Stimulated activated CD8-positive, alpha-beta memory T cell treated with anti-CD3 and anti-CD28 coated beads, Interleukin-4, amount 100 ng/mL, for 4 hours (primary cell): ENCODE results near the gene PNPLA1.
"Not testable (repeated sequence)": the region's sequence is repeated elsewhere in the genome, so short reads cannot be mapped to it uniquely, and the experiment has no call there.

Experiments used
- DNase-seq, 2 donors: peaks; one replicate each; pipeline ENCODE4 v3.0.0-alpha.2; 2020; ENCODE audit warnings: low read depth in 2 of 2, low spot score in 1 of 2

The PNPLA1 gene

DNA sequence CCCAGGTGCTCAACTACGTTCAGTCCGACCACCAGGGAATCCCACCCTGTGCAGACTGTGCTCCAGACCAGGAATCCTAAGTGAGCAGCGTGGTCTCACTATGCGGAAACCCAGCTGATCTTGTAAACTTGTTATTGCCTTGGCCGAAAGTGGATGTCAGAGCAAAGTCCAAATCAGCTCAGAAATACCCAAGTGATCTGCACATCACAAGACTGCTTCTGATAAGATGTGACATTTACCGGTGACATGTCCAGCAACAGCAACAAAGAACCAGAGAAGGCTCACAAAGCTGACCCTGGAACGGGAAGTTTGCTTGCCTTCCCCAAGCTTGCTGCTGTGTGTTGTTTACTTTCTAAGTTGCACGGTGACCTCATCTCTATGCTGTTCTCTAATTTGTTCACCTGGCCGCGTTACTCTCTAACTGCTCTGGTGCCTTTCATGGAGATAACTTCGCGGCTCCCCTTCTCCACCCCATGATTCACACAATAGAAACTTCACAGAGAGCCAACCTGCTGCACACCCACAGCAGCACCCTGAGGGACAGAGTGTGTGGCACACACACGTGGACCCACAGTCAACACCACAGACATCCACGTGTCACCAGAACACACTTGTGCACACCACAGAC is 65.1 kb downstream of the PNPLA1 start:
- DNase-seq = no peak

GRCh38 chr6:36335465-36336207 is 65.8 kb downstream of the PNPLA1 start:
- no peak for DNase-seq

- no peak for DNase-seq
Measured at GRCh38 chr6:36336208-36336710, 66.4 kb downstream of the PNPLA1 start.

DNA sequence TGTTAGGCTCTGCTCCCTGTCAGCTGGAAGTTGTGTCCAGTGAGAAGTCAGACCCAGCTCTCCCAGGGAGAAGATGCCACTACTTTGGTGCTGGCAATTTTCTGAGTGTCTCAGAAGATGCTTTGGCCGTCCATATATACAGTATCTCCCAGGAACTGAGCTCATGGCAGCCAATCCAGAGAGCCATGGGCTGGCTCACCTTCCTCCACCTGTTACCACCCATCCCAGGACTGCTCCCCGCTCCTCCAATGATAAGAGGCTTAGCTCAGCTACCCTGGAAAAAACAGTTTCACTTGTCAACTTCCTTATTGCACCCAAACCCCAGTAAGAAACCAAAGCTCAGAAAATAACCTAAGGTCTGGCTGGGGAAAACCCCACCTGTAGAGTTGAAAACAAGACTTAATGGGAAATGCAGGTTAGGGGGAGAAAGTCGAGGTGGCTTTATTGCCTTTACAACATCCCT is 67.0 kb downstream of the PNPLA1 start, which contains the start of gene BNIP5:
BNIP5 (minus strand) TSS at position 110 of the 463 bp plus-strand sequence. CDS start 6,198 bp downstream, outside the sequence.
- DNase-seq = no peak

- no peak for DNase-seq
Measured at GRCh38 chr6:36337814-36338213, 68.0 kb downstream of the PNPLA1 start.

GRCh38 chr6:36338223-36338622 is 68.4 kb downstream of the PNPLA1 start:
- not testable (repeated sequence) for DNase-seq

DNA sequence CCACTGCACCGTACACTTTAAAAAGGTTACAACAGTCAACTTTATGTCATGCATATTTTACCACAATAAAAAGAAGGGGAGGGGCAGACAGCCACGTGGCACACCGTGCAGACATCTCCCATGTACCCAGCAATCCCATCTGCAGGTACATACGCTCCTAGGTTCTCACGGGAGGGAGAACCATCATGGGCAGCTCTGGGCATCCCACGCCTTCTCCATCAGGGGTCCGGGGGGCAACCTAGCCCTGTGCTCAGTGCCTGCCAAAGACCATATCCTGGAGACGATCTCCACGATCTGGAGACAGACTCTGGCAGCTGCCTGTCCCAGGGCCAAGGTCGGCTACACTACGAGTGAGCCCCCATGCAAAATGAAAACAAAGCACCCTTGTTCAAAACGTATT is 69.3 kb downstream of the PNPLA1 start:
- DNase-seq = no peak

GRCh38 chr6:36340306-36340617 is 70.4 kb downstream of the PNPLA1 start:
- no peak for DNase-seq

DNA sequence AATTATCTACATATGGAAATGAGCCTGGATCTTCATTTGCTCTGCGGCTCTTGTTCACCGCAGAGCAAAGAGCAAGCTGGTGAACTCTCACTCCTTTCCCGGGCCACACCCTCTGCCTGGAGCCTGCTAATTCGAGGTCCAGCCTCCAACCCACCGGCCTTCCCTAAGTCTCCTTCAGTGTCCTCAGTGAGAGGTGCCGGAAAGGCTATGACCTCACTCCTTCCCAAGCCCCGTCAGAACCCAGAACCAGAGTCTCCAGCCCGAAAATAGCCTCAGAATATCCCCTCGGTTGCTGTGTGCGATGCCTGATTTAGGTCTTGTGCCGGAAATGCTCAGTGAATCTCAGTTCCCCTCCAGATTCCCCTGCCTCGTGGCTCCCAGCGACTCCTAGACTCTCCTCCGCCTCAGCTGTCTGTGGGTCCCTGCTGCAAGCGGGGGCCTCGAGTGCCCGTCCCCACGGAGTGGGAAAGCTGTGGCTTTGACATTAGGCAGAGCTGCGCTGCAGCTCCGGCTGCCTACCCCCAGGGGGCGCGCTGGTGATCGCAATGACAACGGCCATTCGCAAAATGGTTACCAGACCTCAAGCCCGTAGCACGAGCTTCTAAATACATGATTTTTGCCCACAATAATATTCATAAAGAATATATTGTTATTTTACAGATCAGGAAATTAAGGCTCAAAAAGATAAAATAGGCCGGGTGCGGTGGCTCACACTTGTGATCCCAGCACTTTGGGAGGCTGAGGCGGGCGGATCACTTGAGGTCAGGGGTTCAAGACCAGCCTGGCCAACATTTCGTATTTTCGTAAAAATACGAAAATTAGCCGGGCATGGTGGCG is 71.0 kb downstream of the PNPLA1 start:
- peak; percentile 46 to 59 for DNase-seq

GRCh38 chr6:36343109-36343680 is 73.3 kb downstream of the PNPLA1 start:
- no peak for DNase-seq

- DNase-seq = no peak
Measured at GRCh38 chr6:36345681-36346466, 76.0 kb downstream of the PNPLA1 start.

DNA sequence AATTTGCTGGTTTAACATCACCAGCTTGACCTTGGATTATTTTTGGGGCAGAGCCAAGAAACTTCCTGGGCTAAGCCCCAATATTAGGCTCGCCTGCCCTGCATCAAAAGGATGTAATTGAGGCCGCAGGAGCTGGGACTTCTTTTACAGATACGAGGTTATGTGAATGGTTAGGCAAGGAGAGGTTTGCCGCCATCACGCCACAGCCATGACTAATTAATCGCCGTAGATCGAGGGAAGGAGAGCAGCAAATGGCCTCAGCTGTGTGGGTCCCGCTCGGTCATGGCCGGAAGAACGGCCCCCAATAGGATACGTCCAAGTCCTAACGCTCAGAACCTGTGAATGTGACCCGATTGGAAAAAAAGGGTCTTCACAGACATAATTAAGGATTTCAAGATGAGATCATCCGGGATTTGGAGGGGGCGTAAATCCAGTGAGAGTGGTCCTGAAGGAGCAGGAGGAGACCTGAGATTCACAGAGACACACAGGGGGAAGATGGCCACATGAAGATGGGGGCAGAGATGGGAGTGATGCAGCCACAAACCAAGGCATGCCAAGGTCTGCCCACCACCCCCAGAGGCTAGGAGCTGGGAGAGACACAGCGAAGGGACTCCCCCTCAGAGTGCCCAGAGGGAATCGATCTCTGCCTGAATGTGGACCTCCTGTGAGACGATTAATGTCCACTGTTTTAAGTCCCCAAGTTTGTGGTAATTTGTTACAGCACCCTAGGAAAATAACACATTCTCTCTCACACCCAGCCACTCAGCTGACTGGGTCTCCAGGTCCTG is 76.8 kb downstream of the PNPLA1 start:
- no peak for DNase-seq

- no peak for DNase-seq
Measured at GRCh38 chr6:36347621-36348020, 77.8 kb downstream of the PNPLA1 start.

DNA sequence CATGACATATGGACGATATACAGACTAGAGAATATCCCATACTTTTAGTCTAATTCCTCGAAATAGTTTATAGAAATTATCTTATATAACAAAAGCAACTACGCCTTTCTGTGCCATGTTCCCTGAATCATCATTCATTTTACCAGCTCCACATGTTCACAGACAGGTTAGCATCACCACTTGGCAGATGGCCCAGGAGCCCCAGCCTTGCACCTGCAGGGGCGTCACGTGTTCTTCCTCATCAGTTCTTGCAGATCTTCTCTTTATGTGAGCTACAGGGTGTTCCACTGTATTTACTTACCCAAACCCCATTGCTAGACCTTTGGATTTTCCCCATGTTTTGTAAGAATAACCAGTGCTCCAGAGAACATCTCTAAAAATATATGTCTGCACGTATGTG is 79.4 kb downstream of the PNPLA1 start:
- no peak for DNase-seq

GRCh38 chr6:36350082-36350481 is 80.2 kb downstream of the PNPLA1 start:
- no peak for DNase-seq

DNA sequence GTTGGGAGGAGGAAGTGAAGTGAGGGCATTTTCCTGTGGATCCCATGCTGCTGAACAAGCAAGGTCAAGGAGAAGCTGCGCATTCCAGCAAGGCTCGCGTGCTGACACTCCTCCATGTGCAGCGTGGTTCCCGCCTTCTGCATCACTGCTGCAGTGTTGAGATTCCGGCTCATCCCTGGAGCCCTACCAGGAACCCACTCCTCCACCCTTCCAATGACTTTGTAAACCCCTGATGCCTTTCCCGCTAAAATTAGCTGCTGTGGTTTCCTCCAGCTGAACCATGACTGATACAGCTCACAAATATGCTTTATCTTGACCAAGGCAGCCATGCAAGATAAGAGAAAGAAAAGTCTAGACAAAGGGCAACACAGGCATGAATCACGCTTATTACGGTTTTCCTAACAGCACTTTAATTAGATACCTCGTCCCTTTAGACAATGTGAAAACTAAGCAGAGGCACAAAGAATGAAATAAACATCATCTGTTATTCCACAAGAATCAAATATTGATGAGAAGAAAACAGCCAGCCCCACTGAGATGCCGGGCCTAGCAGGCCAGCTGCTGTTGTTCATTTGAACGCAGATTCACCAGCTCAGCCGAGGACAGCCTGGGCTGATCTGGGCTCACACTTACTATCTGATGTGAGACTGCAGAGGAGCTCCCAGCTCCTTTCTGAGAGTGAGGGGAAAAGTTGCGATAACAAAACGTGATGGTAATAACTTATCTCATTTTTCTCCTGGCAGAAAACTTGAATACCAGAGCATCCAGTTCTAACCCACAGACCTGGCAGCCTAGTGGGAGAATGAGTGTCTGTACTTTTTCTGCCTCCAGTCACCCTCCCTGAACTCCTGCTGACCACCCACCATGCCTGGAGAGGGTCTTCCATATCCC is 81.1 kb downstream of the PNPLA1 start:
- no peak for DNase-seq

DNA sequence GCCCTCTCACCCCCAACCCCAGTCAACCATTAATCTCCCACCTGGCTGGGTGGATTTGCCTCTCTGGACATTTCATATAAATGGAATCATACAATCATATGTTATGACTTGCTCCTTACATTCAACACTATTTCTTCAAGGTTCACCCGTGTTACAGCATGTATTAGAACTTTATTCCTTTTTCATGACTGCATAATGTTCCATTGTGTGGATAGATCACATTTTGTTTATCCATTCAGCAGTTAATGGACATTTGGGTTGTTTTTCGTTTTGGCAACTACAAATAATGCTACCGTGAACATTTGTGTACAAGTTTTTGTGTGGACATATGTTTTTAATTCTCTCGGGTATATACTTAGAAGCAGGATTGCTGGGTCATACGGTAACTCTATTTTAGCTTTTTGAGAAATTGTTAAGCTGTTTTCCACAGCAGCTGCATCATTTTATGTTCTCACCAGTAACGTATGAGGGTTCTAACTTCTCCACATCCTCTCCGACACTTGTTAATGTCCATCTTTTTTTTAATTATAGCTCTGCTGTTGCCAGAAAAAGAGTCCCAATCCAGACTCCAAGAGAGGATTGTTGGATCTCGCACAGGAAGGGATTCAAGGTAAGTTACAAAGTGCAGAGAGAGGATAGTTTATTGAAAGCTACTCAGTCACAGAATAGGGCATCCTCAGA is 82.8 kb downstream of the PNPLA1 start:
- DNase-seq = no peak

DNA sequence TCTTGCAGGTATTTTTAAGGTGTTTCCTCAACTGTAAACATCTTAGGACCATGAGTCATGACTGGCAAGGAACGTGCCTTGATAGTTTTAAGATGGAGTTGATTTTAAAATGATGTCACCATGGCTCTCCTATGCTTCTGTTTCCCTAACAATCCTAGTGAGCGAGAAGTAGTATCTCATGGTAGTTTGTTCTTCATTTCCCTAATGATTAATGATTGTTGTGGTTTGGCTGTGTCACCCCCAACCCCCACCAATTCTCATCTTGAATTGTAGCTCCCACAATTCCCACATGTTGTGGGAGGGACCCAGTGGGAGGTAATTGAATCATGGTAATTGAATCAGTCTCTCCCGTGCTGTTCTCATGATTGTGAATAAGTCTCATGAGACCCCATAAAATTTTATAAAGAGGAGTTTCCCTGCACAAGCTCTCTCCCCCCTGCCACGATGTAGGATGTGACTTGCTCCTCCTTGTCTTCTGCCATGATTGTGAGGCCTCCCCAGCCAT is 83.6 kb downstream of the PNPLA1 start:
- no peak for DNase-seq
